Activated naive CD8-positive, alpha-beta T cell treated with anti-CD3 and anti-CD28 coated beads, Interleukin-2, amount 50 U/mL, for 24 hours (primary cell): Measurements from ENCODE around the gene RASGRF2.
"Not testable (repeated sequence)": the region's sequence is repeated elsewhere in the genome, so short reads cannot be mapped to it uniquely, and the experiment has no call there.

ENCODE experiments used
- ATAC-seq: fragments of 150-1000 bp; cut with Tn5 transposase; one replicate; pipeline ENCODE4 v1.10.0; 2021
- DNase-seq: peaks from one replicate; pipeline ENCODE4 v3.0.0; 2021
- H3K27ac Mint-ChIP-seq: one replicate; pipeline ENCODE4 v1.8.0; 2021; ENCODE audit warnings: mild to moderate bottlenecking, mixed read lengths
- H3K27me3 Mint-ChIP-seq: one replicate; pipeline ENCODE4 v1.8.0; 2021; ENCODE audit warnings: mixed read lengths
- H3K36me3 Mint-ChIP-seq: one replicate; pipeline ENCODE4 v1.8.0; 2021; ENCODE audit warnings: low read depth, mixed read lengths
- H3K4me1 Mint-ChIP-seq: one replicate; pipeline ENCODE4 v1.8.0; 2021; ENCODE audit warnings: mixed read lengths
- H3K4me3 Mint-ChIP-seq: one replicate; pipeline ENCODE4 v1.8.0; 2021; ENCODE audit warnings: mild to moderate bottlenecking, moderate library complexity, mixed read lengths
- H3K9me3 Mint-ChIP-seq: one replicate; pipeline ENCODE4 v1.8.0; 2021; ENCODE audit warnings: mixed read lengths

Gene RASGRF2

DNA sequence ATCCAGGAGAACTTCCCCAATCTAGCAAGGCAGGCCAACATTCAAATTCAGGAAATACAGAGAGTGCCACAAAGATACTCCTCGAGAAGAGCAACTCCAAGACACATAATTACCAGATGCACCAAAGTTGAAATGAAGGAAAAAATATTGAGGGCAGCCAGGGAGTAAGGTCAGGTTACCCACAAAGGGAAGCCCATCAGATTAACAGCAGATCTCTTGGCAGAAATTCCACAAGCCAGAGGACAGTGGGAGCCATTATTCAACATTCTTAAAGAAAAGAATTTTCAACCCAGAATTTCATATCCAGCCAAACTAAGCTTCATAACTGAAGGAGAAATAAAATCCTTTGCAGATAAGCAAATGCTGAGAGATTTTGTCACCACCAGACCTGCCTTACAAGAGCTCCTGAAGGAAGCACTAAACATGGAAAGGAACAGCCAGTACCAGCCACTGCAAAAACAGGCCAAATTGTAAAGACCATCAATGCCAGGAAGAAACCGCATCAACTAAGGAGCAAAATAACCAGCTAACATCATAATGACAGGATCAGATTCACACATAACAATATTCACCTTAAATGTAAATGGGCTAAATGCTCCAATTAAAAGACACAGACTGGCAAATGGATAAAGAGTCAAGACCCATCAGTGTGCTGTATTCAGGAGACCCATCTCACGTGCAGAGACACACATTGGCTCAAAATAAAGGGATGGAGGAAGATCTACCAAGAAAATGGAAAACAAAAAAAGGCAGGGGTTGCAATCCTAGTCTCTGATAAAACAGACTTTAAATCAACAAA is 70.3 kb downstream of the RASGRF2 start:
- H3K4me1 Mint-ChIP-seq = peaks cover 26% of the 10 kb centered on the region
- peaks cover 19% of the 10 kb centered on the region for H3K36me3 Mint-ChIP-seq
- not testable (repeated sequence) for ATAC-seq, H3K27ac Mint-ChIP-seq, DNase-seq, H3K4me3 Mint-ChIP-seq, H3K27me3 Mint-ChIP-seq
- peaks cover 18% of the 10 kb centered on the region for H3K9me3 Mint-ChIP-seq

- Mint-ChIP-seq H3K4me1 (peaks cover 4% of the 10 kb centered on the region), H3K27ac (no peak overlapping the region), H3K27me3 (no peaks in the 10 kb centered on the region), H3K4me3 (no peak overlapping the region), H3K36me3 (peaks cover 9% of the 10 kb centered on the region), H3K9me3 (peaks cover 15% of the 10 kb centered on the region)
- no peak for ATAC-seq
- DNase-seq = no peak
Observed at GRCh38 chr5:81035522-81035921, 75.4 kb downstream of the RASGRF2 start.

DNA sequence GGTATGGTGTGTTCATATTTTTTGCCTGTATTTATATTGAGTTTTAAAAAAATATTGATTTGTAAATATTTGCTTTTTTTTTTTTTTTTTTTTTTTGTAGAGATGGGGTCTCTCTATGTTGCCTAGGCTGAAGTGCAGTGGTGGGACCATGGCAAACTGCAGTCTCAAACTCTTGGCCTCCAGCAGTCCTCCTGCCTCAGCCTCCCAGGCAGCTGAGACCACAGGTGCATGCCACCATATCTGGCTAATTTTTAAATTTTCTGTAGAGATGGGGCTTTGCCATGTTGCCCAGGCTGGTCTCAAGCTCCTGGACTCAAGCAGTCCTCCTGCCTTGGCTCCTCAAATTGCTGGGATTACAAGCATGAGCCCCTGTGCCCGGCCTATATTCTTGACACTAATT is 78.3 kb downstream of the RASGRF2 start:
- H3K36me3 Mint-ChIP-seq = peaks cover 6% of the 10 kb centered on the region
- H3K4me1 Mint-ChIP-seq = peaks cover 7% of the 10 kb centered on the region
- no peak for ATAC-seq
- no peaks in the 10 kb centered on the region for H3K27me3 Mint-ChIP-seq
- peaks cover 10% of the 10 kb centered on the region for H3K9me3 Mint-ChIP-seq
- no peak for DNase-seq
- no peak overlapping the region for H3K4me3 Mint-ChIP-seq
- H3K27ac Mint-ChIP-seq = no peak overlapping the region

DNA sequence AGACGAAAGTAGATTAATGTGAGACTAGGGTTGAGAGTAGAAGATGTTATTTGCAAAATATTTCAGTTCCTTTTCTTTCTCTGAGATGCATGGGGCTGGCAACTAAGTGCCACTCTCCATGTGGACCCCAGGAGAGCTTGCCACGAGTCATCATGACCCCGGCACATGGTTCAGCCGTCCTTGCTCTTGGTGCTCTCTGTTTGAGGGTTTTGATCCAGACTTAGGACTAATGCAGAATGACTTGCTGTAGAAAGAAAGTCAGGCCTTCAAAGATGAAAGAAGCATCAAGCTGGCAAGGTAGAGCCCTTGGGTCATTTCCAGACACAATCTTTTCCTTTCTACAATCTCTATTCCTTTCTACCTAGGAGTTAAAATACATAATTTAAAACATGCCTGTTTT is 84.7 kb downstream of the RASGRF2 start:
- Mint-ChIP-seq H3K36me3 (peaks cover 26% of the 10 kb centered on the region), H3K4me1 (peaks cover 29% of the 10 kb centered on the region), H3K4me3 (no peak overlapping the region)

DNA sequence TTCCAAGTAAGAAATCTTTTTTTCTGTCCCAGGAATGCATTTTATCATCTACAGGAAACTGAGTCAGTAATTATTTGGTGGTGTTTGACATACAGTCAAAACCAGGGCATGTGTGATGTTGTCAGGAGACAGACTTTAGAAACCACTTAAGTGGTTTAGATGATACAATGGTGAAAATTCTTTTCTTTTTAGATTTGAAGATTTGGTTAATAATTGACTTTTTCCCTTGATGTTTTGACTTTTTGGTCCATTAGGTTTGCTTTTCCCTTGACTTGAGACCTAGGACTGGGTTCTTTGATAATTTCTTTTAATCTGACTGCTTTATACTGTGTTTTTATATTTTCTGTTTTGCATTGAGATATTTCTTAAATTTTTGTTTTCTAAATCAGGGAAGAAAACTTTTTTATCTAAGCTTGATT is 85.2 kb downstream of the RASGRF2 start:
- H3K27ac Mint-ChIP-seq = no peak overlapping the region
- no peaks in the 10 kb centered on the region for H3K27me3 Mint-ChIP-seq
- H3K4me3 Mint-ChIP-seq = no peak overlapping the region
- peak; percentile 43 for ATAC-seq
- H3K4me1 Mint-ChIP-seq = peaks cover 29% of the 10 kb centered on the region
- H3K9me3 Mint-ChIP-seq = no peaks in the 10 kb centered on the region
- no peak for DNase-seq
- peaks cover 26% of the 10 kb centered on the region for H3K36me3 Mint-ChIP-seq

More for the DNA sequence above, 84.7 kb downstream of the RASGRF2 start:
- ATAC-seq = no peak
- no peak for DNase-seq
- Mint-ChIP-seq H3K27ac (no peak overlapping the region), H3K9me3 (no peaks in the 10 kb centered on the region), H3K27me3 (no peaks in the 10 kb centered on the region)

- Mint-ChIP-seq H3K4me1 (peaks cover 25% of the 10 kb centered on the region), H3K9me3 (no peaks in the 10 kb centered on the region), H3K36me3 (peaks cover 26% of the 10 kb centered on the region), H3K27ac (no peak overlapping the region), H3K4me3 (no peak overlapping the region), H3K27me3 (no peaks in the 10 kb centered on the region)
- DNase-seq = no peak
- no peak for ATAC-seq
Observed at GRCh38 chr5:81046041-81046440, 85.9 kb downstream of the RASGRF2 start.

GRCh38 chr5:81052325-81052724 is 92.2 kb downstream of the RASGRF2 start:
- peaks cover 10% of the 10 kb centered on the region for H3K36me3 Mint-ChIP-seq
- no peak overlapping the region for H3K4me3 Mint-ChIP-seq
- H3K27me3 Mint-ChIP-seq = no peaks in the 10 kb centered on the region
- DNase-seq (no peak), ATAC-seq (no peak)
- H3K9me3 Mint-ChIP-seq = peaks cover 5% of the 10 kb centered on the region
- H3K27ac Mint-ChIP-seq = no peak overlapping the region
- H3K4me1 Mint-ChIP-seq = peaks cover 6% of the 10 kb centered on the region

DNA sequence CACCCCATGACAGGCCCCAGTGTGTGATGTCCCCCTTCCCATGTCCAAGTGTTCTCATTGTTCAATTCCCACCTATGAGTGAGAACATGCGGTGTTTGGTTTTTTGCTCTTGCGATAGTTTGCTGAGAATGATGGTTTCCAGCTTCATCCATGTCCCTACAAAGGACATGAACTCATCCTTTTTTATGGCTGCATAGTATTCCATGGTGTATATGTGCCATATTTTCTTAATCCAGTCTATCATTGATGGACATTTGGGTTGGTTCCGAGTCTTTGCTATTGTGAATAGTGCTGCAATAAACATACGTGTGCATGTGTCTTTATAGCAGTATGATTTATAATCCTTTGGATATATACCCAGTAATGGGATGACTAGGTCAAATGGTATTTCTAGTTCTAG is 93.1 kb downstream of the RASGRF2 start:
- not testable (repeated sequence) for H3K4me3 Mint-ChIP-seq, DNase-seq, H3K27me3 Mint-ChIP-seq, H3K9me3 Mint-ChIP-seq, H3K4me1 Mint-ChIP-seq, ATAC-seq, H3K27ac Mint-ChIP-seq, H3K36me3 Mint-ChIP-seq

GRCh38 chr5:81058121-81058520 is 98.0 kb downstream of the RASGRF2 start:
- Mint-ChIP-seq H3K9me3 (peaks cover 17% of the 10 kb centered on the region), H3K27me3 (no peaks in the 10 kb centered on the region), H3K4me1 (peaks cover 11% of the 10 kb centered on the region), H3K27ac (no peak overlapping the region), H3K36me3 (peaks cover 20% of the 10 kb centered on the region), H3K4me3 (no peak overlapping the region)
- DNase-seq (no peak), ATAC-seq (no peak)

- H3K9me3 Mint-ChIP-seq = peaks cover 8% of the 10 kb centered on the region
- DNase-seq = no peak
- no peak for ATAC-seq
- H3K4me3 Mint-ChIP-seq = no peak overlapping the region
- no peak overlapping the region for H3K27ac Mint-ChIP-seq
- no peaks in the 10 kb centered on the region for H3K27me3 Mint-ChIP-seq
- H3K4me1 Mint-ChIP-seq = peaks cover 22% of the 10 kb centered on the region
- H3K36me3 Mint-ChIP-seq = peaks cover 28% of the 10 kb centered on the region
Observed at GRCh38 chr5:81065492-81065891, 105.3 kb downstream of the RASGRF2 start.

GRCh38 chr5:81066102-81066501 is 105.9 kb downstream of the RASGRF2 start:
- no peak for ATAC-seq
- H3K27me3 Mint-ChIP-seq = no peaks in the 10 kb centered on the region
- no peak overlapping the region for H3K27ac Mint-ChIP-seq
- peaks cover 5% of the 10 kb centered on the region for H3K9me3 Mint-ChIP-seq
- DNase-seq = no peak
- H3K4me3 Mint-ChIP-seq = no peak overlapping the region
- H3K4me1 Mint-ChIP-seq = peaks cover 22% of the 10 kb centered on the region
- peaks cover 26% of the 10 kb centered on the region for H3K36me3 Mint-ChIP-seq

DNA sequence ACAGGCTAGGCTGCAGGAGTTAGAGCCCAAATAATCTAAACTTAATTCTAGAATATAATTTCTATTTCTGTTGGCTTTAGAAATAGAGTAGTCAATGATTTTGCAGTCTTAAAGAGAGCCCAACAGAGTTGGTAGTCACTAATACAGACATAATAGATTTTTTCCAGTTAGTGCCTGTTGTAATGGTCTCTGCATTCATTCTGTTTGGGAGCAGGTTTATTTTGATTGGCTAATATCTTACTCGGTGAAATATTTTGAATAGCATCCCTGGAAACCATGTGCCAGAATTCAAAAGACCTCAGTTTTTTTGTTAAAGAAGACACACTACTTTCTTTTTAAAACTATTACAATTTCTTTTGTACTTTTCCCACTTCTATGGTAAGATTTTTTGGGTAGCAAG is 107.2 kb downstream of the RASGRF2 start:
- Mint-ChIP-seq H3K27me3 (no peaks in the 10 kb centered on the region), H3K27ac (no peak overlapping the region), H3K4me1 (peaks cover 20% of the 10 kb centered on the region), H3K36me3 (peaks cover 26% of the 10 kb centered on the region), H3K4me3 (no peak overlapping the region), H3K9me3 (peaks cover 5% of the 10 kb centered on the region)
- no peak for DNase-seq
- no peak for ATAC-seq

- H3K27ac Mint-ChIP-seq = no peak overlapping the region
- peaks cover 5% of the 10 kb centered on the region for H3K9me3 Mint-ChIP-seq
- DNase-seq (no peak), ATAC-seq (no peak)
- H3K27me3 Mint-ChIP-seq = no peaks in the 10 kb centered on the region
- H3K4me3 Mint-ChIP-seq = no peak overlapping the region
- peaks cover 25% of the 10 kb centered on the region for H3K36me3 Mint-ChIP-seq
- H3K4me1 Mint-ChIP-seq = peaks cover 17% of the 10 kb centered on the region
Observed at GRCh38 chr5:81068063-81068462, 107.9 kb downstream of the RASGRF2 start.

- DNase-seq (no peak), ATAC-seq (no peak)
- Mint-ChIP-seq H3K9me3 (peaks cover 4% of the 10 kb centered on the region), H3K27ac (no peak overlapping the region), H3K4me1 (peaks cover 16% of the 10 kb centered on the region), H3K4me3 (no peak overlapping the region), H3K36me3 (peaks cover 23% of the 10 kb centered on the region), H3K27me3 (no peaks in the 10 kb centered on the region)
Observed at GRCh38 chr5:81068635-81069034, 108.5 kb downstream of the RASGRF2 start.

- H3K27ac Mint-ChIP-seq = no peak overlapping the region
- peaks cover 23% of the 10 kb centered on the region for H3K36me3 Mint-ChIP-seq
- no peaks in the 10 kb centered on the region for H3K27me3 Mint-ChIP-seq
- H3K4me1 Mint-ChIP-seq = peaks cover 3% of the 10 kb centered on the region
- H3K4me3 Mint-ChIP-seq = no peak overlapping the region
- DNase-seq = no peak
- no peaks in the 10 kb centered on the region for H3K9me3 Mint-ChIP-seq
- ATAC-seq = no peak
Observed at GRCh38 chr5:81069990-81070389, 109.8 kb downstream of the RASGRF2 start.
